H54 (cell line): ENCODE data around the gene PAXX.
A peak's percentile ranks its signal among the peaks of the same experiment; 100 is the strongest.

Experiments
- DNase-seq: peaks from one replicate; pipeline ENCODE4 v3.0.0; 2011; ENCODE audit warnings: low spot score, mixed read lengths; ENCODE audit not compliant: insufficient read length
- FAIRE-seq: peaks from 3 replicates; lab custom pipeline; 2011; peaks lifted over from hg19 to GRCh38; lab: Jason Lieb, UNC
- POLR2A ChIP-seq: IDR thresholded peaks from 2 replicates; pipeline ENCODE4 v1.6.1; 2011; ENCODE audit warnings: low read depth, mild to moderate bottlenecking, low read length

PAXX gene

GRCh38 chr9:136977649-136978072 lies 14.6 kb upstream of the PAXX start:
- FAIRE-seq (no peak), DNase-seq (no peak)
- no peak for TF ChIP-seq POLR2A

DNA sequence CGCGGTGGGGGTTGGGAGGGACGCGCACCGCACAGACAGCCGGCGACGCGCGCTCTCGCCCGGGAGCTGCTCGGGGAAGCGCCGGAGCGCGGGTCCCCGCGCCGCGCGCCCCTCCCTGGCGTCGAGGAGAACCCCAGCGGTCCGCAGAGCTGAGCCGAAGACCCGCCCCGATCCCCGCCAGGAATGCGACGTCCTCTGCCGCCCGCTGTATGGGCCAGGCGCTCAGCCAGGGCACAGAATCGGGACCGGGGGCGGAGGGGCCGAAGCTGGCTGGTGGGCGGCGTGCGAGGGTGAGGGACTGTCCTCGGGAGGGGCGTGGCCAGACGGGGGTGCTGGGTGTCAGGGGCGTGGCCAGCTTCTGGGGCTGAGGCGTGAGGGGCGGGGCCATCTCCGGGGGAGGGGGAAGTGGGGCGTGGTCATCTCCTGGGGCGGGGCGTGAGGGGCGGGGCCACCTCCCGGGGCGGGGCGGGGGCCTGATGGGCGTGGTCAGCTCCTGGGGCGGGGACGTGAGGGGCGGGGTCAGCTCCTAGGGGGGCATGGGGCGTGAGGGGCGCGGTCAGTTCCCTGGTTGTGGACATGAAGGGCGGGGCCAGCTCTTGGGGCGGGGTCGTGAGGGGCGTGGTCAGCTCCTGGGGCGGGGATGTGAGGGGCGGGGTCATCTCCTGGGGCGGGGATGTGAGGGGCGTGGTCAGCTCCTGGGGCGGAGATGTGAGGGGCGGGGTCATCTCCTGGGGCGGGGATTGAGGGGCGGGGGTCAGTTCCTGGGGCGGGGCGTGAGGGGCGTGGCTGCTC lies 14.0 kb upstream of the PAXX start:
- TF ChIP-seq POLR2A: no peak
- DNase-seq (peak; percentile 91), FAIRE-seq (no peak)

DNA sequence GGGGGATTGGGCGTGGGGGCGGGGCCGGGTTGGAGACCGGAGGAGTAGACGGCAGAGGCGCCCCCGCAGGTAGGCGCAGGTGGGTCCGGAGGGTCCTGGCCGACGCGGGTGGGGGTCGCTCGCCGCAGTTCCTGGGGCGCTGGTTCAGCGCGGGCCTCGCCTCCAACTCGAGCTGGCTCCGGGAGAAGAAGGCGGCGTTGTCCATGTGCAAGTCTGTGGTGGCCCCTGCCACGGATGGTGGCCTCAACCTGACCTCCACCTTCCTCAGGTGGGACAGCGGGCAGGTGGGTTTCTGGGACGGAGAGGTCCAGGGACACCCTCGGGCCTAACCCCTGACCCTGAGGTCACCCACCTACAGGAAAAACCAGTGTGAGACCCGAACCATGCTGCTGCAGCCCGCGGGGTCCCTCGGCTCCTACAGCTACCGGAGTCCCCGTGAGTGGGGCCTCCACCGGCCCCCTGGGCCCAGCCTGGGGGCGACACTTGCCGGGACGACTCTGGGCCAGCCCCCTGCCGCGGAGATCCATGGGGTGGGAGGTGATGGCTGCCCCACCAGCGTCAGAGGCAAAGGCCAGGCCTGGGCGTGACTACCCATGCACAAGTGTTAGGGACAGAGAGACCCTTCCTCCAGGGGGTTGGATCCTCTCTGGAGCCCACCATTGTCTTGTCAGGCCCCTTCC lies 13.2 kb upstream of the PAXX start:
- no peak for FAIRE-seq

DNA sequence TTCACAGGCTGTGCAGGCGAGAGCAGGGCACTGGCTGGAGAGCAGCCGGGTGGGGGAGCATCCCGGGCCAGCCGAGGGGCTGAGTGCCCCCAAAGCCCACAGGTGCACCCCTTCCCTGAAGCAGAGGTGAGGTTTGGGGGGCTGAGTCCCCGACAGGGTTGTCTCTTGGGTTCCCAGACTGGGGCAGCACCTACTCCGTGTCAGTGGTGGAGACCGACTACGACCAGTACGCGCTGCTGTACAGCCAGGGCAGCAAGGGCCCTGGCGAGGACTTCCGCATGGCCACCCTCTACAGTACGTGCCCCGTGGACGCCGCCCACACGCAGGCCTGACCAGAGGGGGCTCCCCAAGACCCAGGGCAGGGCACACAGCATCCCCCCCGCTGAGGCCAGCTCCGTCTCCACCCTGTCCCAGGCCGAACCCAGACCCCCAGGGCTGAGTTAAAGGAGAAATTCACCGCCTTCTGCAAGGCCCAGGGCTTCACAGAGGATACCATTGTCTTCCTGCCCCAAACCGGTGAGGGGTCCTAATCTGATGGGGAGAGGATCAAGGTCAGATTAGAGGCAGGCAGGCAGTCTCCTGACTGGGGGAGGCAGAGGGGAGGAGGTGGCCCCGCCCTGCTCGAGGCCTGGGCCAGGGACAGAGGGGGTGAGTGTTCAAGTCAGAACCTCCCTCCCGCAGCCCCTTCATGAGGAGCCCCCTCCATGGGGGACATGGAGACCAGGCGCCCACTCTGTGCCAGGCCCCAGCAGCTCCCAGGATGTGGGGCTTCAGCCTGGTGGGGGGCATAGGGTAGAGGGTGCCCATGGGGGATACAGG lies 12.2 kb upstream of the PAXX start:
- FAIRE-seq (no peak), DNase-seq (no peak)
- TF ChIP-seq POLR2A: no peak

More for the DNA sequence above, 13.2 kb upstream of the PAXX start:
- no peak for TF ChIP-seq POLR2A
- DNase-seq: no peak

GRCh38 chr9:136980669-136981478 lies 11.3 kb upstream of the PAXX start:
- DNase-seq: no peak
- no peak for TF ChIP-seq POLR2A
- no peak for FAIRE-seq

- no peak for FAIRE-seq
- no peak for TF ChIP-seq POLR2A
These were observed 10.5 kb upstream of the PAXX start for GRCh38 chr9:136981588-136982231.

GRCh38 chr9:136982232-136983051 lies 9.8 kb upstream of the PAXX start, which contains the start of gene LCNL1:
TSS of gene LCNL1 (plus strand) at chr9:136982993. CDS start at chr9:136983587, 594 bp downstream.
- DNase-seq: no peak
- TF ChIP-seq POLR2A: no peak

More at GRCh38 chr9:136981588-136982231, 10.5 kb upstream of the PAXX start:
- peak; percentile 83 for DNase-seq

DNA sequence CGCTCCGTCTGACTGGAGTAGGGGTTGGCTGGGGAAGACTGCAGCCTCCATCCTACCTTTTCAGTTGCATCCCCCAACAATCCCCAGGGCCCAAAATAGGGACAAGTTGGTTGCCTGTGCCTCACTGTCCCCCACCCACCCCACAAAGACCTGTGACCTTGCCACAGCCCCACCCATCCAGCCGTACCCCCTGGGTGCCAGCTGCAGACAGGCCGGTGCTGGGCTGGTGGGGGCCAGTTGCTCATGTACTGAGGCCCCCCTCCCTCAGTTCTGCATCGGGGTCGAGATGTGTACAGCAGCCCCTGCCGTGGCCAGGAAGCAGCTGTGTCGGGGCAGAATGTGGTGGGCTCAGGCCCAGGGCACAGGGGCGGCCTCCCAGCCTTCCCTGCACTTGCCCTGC lies 9.1 kb upstream of the PAXX start:
- FAIRE-seq (no peak), DNase-seq (no peak)
- TF ChIP-seq POLR2A: no peak

More at GRCh38 chr9:136982232-136983051, 9.8 kb upstream of the PAXX start, which contains the start of gene LCNL1:
- no peak for FAIRE-seq

GRCh38 chr9:136983656-136984314 lies 8.4 kb upstream of the PAXX start:
- TF ChIP-seq POLR2A: no peak
- no peak for DNase-seq
- no peak for FAIRE-seq

- FAIRE-seq (no peak), DNase-seq (no peak)
- no peak for TF ChIP-seq POLR2A
These were observed 7.7 kb upstream of the PAXX start for GRCh38 chr9:136984464-136985026.

DNA sequence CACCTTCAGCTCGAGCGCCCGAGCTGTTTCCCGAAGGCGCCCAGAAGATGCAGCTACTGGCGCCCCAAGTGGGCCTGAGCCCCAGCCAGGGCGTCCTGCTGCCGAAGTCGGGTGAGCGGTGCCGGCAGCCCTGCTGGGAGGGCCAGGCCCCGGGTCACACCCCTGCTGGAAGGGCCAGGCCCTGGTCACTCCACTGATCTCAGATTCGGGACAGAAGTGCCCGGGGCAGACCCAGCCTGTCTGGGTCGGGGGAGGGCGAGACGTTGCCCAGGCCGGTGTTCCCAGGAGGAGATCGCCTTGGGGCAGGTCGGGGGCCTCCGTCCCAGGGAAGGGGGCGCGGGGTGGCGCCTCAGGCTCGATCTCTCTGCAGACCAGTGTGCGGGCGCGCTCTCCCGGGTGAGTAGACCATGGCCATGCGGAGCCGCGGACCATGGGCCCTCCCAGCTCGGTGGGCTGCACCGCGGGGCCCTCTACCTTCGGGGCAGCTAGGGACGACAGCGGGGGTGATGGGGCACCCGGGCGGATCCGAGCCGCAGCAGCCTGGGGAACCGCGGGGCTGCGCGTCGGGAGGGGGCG lies 7.1 kb upstream of the PAXX start:
- FAIRE-seq (no peak), DNase-seq (no peak)
- TF ChIP-seq POLR2A: no peak
